Caki2 (cell line): ENCODE results near the gene TSR2. TPM values are rescaled to one million over a fixed set of nuclear protein-coding genes. Genes with fewer than 3 reads are reported as not detected.
"Not testable (repeated sequence)": the region's sequence is repeated elsewhere in the genome, so short reads cannot be mapped to it uniquely, and the experiment has no call there.

Experiments used
- DNase-seq: peaks from one replicate; pipeline ENCODE4 v3.0.0-alpha.2; 2015; ENCODE audit warnings: low read depth
- in situ Hi-C: cut with HindIII; loops from 2 replicates; pipeline ENCODE4 v1.10.0; 2016; ENCODE audit warnings: low sequenced_read_pairs, low pct_unique_long_range_greater_than_20kb, mixed read lengths
- total RNA-seq: library from RNA; depleted of rRNA; stranded (reverse); fragments of >200 nt; shearing (Covaris generic); gene quantifications from 2 replicates; pipeline ENCODE4 v1.2.3, GENCODE V29; 2014; ENCODE audit warnings: low replicate concordance; rRNA removed

Gene TSR2
- total RNA-seq, 1 experiment from 2014 or later = 23.7 TPM

DNA sequence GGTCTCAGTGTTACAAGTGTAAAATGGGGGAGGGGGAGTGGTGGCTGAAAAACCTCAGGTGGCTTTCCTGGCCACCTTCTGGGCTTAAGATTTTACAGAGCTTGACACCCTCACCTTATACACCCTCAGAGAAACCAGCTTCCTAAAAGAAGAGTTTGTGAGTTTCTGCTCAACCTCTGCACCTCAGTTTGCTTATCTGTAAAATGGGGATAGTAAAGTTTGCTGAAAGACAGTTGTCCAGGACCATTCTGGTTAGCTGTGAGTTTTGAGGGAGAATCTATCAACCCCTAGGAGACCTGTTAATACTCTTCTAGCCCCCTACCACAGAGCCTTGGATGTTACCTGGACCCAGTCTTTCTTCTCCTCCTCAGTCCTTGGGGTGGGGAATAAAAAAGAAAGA, 9.7 kb downstream of the TSR2 start:
- in situ Hi-C loops = no loop called here
- DNase-seq = no peak

DNA sequence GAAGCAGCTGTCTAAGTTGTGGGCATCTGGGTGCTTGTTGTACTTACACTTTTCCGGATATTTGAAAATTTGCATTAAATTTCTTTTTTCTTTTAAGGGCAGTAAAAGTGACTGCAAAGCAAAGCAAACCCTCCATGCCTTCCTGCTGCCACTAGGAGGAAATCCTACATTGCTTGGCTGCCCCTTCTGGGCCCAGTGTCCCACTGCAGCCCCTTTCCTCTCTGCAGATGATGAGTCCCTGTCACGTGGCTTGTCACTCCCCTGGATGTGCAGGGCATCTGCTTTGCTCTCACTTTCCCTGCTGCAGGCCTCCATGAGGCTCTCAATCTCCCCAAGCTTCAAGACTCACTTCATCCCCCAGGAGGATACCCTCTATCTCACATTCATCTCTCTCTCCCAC, 12.7 kb downstream of the TSR2 start:
- in situ Hi-C loops = no loop called here
- DNase-seq = peak; percentile 8

- in situ Hi-C loops = no loop called here
- DNase-seq = no peak
Observed at GRCh38 chrX:54470054-54470760, 30.0 kb downstream of the TSR2 start.

DNA sequence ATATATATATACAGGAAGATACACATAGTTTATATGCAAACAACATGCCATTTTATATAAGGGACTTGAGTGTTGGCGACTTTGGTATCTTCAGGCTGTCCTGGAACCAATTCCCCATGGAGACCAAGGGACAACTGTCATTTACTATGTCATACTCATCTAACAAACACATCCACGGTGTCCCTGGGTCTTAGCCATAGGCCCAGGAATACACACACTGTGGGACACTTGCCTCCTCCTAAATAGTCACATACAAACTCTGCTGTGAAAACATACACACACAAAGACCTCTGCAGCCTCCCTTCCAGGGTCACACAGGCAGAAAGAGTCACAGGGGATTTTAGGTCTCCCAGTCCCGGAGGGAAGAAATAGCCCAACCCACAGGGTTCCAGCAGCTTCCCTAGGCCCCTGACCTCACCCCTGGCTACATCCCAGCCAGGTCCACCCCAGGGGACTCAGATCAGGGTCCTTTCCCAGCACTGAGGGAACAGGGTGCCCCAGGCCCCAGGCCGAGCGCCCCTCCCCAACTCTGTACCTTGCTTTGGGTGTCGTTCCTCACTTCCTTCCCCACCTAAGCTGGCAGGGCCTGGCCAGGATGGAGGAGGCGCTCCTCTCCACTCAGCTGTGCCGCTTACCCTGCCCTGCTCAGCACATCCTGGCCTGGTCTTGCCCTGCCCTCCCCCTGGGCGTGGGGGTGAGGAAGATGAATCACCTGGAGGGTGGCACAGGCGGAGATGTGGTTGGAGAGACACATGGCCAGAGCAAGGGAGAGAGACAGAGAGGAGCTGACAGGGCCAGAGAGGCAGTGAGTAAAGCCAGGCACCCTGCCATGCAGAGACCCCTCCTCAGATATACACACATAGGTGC, 34.0 kb downstream of the TSR2 start:
- DNase-seq = peak; percentile 68
- in situ Hi-C loops = no loop called here

- in situ Hi-C loops = no loop called here
- no peak for DNase-seq
Observed at GRCh38 chrX:54479136-54480111, 39.2 kb downstream of the TSR2 start.

- DNase-seq = no peak
- in situ Hi-C loops = no loop called here
Observed at GRCh38 chrX:54482839-54483593, 42.8 kb downstream of the TSR2 start.

GRCh38 chrX:54483946-54484345, 43.7 kb downstream of the TSR2 start:
- no peak for DNase-seq
- in situ Hi-C loops = no loop called here

- in situ Hi-C loops = no loop called here
- DNase-seq = no peak
Observed at GRCh38 chrX:54484666-54485065, 44.5 kb downstream of the TSR2 start.

DNA sequence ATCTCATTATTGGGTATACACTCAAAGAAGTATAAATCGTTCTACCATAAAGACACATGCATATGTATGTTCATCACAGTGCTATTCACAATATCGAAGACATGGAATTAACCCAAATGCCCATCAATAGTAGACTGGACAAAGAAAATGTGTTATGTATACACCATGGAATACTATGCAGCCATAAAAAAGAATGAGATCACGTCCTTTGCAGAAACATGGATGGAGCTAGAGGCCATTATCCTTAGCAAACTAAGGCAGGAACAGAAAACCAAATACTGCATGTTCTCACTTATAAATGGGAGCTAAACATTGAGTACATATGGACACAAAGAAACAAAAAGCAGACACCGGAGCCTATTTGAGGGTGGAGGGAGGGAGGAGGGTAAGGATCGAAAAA, 49.6 kb downstream of the TSR2 start:
- in situ Hi-C loops, DNase-seq: not testable (repeated sequence)

- peak; percentile 35 for DNase-seq
- in situ Hi-C loops = no loop called here
Observed at GRCh38 chrX:54492340-54492739, 52.1 kb downstream of the TSR2 start.

- in situ Hi-C loops = no loop called here
- peak; percentile 17 for DNase-seq
Observed at GRCh38 chrX:54494166-54494988, 54.2 kb downstream of the TSR2 start.

Other genes starting within 250 kb of the TSR2 start
- 0.96 and 2.7 TPM in 2 replicates for gene WNK3, start 82.4 kb upstream of the TSR2 start, total RNA-seq
- 14.4 and 17.2 TPM in 2 replicates for gene FGD1, start 55.8 kb downstream of the TSR2 start, total RNA-seq
- 12.9 and 14.4 TPM in 2 replicates for gene GNL3L, start 89.8 kb downstream of the TSR2 start, total RNA-seq